ACC112 (cell line): Measurements from ENCODE around the gene SNAP47.
A peak's percentile ranks its signal among the peaks of the same experiment; 100 is the strongest.

Source experiments
- H2AFZ ChIP-seq: fragments of 200-600 bp; sonication (generic); one replicate; pipeline ENCODE4 v1.6.0; 2017; ENCODE audit warnings: antibody characterized with exemption, low read length; ENCODE audit not compliant: unreplicated experiment
- H3K27ac ChIP-seq: fragments of 200-600 bp; sonication (generic); 2 replicates; pipeline ENCODE4 v1.5.1; 2014; ENCODE audit warnings: low read depth, mild to moderate bottlenecking, antibody characterized with exemption, low read length, moderate library complexity
- H3K27me3 ChIP-seq: fragments of 200-600 bp; sonication (generic); 2 replicates; pipeline ENCODE4 v1.6.1; 2014; ENCODE audit warnings: mild to moderate bottlenecking, antibody characterized with exemption, low read length, moderate library complexity, mixed read lengths; ENCODE audit not compliant: insufficient read depth
- H3K36me3 ChIP-seq: fragments of 200-600 bp; sonication (generic); 2 replicates; pipeline ENCODE4 v1.6.1; 2016; ENCODE audit warnings: mild to moderate bottlenecking, antibody characterized with exemption, low read length, moderate library complexity, mixed read lengths; ENCODE audit not compliant: insufficient read depth
- H3K4me1 ChIP-seq: fragments of 200-600 bp; sonication (generic); one replicate; pipeline ENCODE4 v1.6.1; 2016; ENCODE audit warnings: low read length, mixed read lengths; ENCODE audit not compliant: insufficient read depth, unreplicated experiment, control insufficient read depth
- H3K4me3 ChIP-seq: fragments of 200-600 bp; sonication (generic); 2 replicates; pipeline ENCODE4 v1.5.1; 2014; ENCODE audit warnings: mild to moderate bottlenecking, low read depth, low read length
- H3K79me2 ChIP-seq: fragments of 200-600 bp; sonication (generic); one replicate; pipeline ENCODE4 v1.6.0; 2016; ENCODE audit warnings: low read length; ENCODE audit not compliant: control insufficient read depth, unreplicated experiment, insufficient read depth

The SNAP47 gene

DNA sequence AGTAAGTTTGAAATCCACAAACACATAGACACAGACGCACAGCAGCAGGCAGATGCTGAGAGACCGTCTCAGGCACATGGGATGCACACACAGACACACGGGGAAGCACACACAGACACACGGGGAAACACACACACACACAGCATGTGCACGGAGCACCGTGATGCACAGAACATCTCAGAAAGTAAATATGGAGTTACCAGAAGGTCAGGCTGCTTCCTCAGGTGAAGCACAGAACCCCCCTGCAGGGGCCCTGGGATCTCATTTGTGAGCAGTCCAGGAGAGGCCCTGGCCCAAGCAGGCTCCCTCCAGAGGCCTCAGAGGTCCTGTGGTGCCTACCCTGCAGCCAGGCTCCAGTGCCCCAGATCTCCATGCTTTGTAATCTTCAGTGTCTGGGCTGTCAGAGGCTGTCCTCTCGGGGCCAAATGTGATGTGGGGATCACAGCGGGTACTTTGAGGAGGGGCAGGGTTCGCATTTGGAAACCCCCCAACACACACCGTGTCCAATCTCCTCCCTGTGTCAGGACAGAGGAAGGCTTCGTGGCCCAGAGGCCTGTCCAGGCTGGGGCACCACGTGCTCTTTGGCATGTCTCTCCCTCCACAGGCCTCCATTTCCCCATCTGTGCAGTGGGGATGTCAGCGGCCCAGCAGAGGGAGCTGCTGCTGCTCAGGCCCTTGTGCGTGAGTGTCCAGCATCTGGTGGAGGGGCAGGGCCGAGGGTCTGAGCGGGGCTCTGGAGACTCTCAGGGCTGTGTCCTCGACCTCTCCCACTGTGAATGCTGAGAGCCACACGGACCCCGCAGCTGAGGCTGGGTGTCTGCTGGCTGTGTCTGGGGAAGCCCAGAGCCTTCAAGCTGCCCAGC is 57.2 kb downstream of the SNAP47 start:
- peaks cover 4% of the 10 kb centered on the region; the same call in 1 of the 2 replicates for H3K27me3 ChIP-seq
- H3K36me3 ChIP-seq, result no peaks in the 10 kb centered on the region
- no peaks in the 10 kb centered on the region for H3K79me2 ChIP-seq
- H3K4me3 ChIP-seq, result no peak overlapping the region
- peaks cover 17% of the 10 kb centered on the region for H3K4me1 ChIP-seq
- H3K27ac ChIP-seq, result no peak overlapping the region
- no peak overlapping the region for H2AFZ ChIP-seq

DNA sequence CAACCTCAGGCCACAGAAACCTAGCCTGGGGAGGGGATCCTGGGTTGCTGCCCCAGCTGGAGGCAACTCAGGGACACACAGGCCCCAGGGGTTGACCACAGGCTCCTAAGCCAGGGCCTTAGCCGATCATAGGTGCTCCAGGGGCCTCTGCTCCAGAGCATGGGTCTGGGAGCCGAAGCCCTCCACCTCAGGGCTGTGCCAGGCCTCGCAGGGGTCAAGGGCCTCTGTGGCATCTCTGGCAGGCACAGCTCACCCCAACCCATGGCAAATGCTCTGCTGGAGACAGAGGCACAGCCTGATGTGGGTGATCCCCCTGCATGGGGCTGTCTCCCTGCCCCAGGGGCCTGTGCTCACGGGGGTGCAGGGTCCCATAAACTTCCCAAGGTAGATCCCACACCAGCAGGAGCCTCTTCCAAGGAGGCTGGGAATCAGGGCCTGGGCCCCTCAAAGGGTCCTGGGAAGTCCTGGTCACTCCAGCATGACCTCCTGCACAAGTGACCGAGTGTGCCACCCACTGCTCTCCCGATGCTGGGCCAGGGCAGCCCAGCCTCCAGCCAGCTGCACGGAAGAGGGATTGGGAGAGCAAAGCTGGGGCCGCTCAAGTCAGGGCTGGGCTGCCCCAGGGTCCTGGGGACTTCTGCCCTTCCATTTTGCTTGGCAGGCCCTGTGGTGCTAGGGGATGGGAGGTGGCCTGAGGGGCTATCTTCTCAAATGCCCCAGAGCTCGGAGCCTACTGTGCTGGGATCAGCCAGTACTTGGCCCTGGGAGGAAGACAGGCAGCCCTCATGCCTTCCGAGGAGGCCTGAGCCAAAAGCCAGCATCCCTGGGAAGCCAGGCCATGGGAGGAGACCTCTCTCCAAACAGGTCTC is 58.1 kb downstream of the SNAP47 start:
- Histone ChIP-seq H2AFZ (no peak overlapping the region), H3K27ac (no peak overlapping the region), H3K4me3 (no peak overlapping the region), H3K27me3 (peaks cover 5% of the 10 kb centered on the region), H3K36me3 (no peaks in the 10 kb centered on the region), H3K4me1 (peaks cover 17% of the 10 kb centered on the region), H3K79me2 (no peaks in the 10 kb centered on the region)

DNA sequence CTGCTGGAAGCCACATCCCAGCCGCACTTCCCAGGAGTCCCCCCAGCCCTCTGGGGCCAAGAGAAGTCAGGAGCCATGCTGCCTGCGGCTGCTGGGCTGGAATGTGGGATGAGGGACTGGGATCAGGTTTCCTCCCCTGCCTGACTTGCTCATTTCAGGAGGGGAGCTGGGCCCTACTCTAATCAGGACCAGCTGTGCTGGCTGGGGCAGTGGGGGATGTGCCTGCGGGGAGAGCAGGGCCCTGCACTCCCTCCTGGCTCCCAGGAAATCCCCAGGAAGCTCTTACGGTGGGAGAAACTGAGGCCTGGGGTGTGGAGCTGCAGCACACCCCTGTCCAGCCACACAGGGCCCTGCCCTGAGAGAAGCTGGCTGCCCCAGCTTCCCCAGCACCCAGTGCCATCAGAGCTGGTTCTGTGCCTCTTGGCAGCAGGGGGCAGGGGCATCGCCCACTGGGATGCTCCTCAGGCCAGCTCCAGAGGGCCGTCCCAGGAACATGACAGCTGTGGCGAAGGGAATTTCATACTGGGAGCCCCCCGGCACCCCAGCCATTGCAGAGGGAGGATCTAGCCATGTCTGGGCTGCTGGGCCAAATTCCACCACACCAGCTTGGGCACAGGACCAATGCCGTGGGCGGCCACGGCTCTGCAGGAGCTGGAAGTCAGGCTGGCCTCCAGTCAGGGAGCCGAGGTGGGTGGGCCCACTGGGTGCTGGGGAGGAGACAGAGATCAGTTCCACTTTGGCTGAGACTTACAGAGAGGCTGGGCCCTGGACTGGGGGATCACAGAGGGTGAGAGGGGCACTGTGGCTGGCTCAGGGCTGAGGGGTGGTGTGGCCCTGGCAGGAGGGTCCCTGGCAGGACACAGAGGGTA is 58.9 kb downstream of the SNAP47 start:
- H3K4me3 ChIP-seq, result peak overlapping the region; percentile 24; the same call in 1 of the 2 replicates
- peaks cover 10% of the 10 kb centered on the region for H3K27me3 ChIP-seq
- no peak overlapping the region for H2AFZ ChIP-seq
- H3K79me2 ChIP-seq, result no peaks in the 10 kb centered on the region
- H3K4me1 ChIP-seq, result peaks cover 17% of the 10 kb centered on the region
- no peaks in the 10 kb centered on the region for H3K36me3 ChIP-seq
- no peak overlapping the region for H3K27ac ChIP-seq

DNA sequence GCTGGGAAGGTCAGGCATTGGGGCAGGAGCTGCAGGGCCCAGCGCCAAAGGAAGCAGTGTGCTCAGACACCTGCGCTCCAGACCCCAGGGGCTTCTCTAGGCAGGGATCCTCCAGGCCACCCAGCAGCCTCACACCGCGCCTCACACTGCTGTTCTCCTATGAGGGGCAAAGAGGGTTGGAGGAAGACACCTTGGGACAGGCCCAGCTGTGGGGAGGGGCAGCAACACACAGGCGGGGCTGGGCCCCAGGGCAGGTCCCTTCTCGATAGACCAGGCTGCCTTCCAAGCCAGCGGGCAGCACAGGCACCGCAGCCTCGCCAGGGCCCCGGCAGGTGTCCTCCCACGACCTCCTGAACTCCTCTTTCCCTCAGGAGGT is 59.6 kb downstream of the SNAP47 start:
- Histone ChIP-seq H3K36me3 (no peaks in the 10 kb centered on the region), H2AFZ (no peak overlapping the region), H3K4me3 (peak overlapping the region; percentile 24; the same call in 1 of the 2 replicates), H3K4me1 (peaks cover 17% of the 10 kb centered on the region), H3K27ac (no peak overlapping the region), H3K27me3 (peaks cover 13% of the 10 kb centered on the region), H3K79me2 (no peaks in the 10 kb centered on the region)

DNA sequence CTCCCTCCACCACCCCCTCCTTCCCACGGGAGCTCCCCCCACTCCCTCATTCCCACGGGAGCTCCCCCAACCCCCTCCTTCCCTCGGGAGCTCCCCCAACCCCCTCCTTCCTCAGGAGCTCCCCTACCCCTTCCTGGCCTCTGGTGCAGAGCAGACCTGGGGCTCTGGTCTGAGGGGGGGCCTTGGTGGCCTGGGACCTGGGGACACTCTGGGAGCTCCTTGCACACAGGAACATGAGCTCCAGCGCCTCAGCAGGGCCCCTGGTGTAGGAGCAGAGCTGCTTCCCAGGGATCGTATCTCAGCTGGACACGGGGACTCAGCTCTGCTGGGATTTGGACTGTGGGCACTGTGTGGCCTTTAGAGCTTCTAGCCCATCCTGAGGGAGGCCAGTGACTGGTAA is 60.5 kb downstream of the SNAP47 start:
- no peak overlapping the region for H3K4me3 ChIP-seq
- peaks cover 17% of the 10 kb centered on the region for H3K4me1 ChIP-seq
- no peaks in the 10 kb centered on the region for H3K36me3 ChIP-seq

DNA sequence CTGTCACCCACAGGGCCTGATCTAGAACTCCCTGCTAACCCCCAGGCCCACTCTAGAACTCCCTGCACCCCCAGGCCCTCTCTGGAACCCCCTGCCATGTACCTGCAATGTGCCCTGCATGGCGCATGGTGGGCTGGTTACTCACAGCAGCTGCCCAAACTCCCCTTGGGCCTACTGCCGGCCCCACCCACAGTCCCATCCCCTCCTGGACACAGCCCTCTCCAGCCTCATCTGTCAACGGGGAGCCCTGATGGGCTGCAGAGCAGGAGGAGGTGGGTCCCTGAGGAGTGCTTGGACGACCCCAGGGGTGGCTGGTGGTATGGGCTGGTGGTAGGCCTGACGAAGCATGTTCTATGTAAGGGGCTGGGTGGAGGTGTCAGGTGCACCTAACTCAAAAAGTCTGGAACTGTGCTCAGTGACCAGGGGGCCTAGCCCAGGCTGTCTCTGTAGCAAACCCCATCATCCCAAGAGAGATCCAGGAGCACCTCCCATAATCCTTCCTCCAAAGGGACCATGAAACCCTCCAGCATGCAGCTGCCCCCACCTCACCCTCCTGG is 61.2 kb downstream of the SNAP47 start:
- Histone ChIP-seq H3K79me2 (no peaks in the 10 kb centered on the region), H3K27ac (no peak overlapping the region), H3K4me3 (no peak overlapping the region), H3K36me3 (no peaks in the 10 kb centered on the region), H3K4me1 (peaks cover 17% of the 10 kb centered on the region), H2AFZ (no peak overlapping the region), H3K27me3 (peaks cover 17% of the 10 kb centered on the region)

More for the DNA sequence above, 60.5 kb downstream of the SNAP47 start:
- Histone ChIP-seq H3K27ac (no peak overlapping the region), H3K79me2 (no peaks in the 10 kb centered on the region), H2AFZ (no peak overlapping the region), H3K27me3 (peaks cover 13% of the 10 kb centered on the region)

DNA sequence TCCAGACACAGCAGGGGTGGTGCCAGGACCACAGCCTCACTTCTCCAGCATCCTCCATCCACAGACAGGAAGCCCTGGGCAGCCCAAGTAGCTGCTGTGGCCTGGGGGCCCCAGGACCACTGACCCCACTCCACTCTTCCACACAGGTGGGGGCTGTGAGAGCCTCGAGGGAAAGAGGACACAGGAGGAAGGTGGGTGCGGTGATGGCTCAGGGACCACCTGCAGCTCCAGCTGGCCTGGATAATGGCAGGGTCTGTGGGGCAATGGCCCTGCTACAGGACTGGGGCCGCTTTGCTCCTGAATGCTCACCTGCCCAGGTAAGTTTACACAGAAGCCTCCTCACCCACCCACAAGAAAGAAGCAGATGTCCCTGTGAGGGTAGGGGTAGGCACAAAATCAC is 61.9 kb downstream of the SNAP47 start:
- no peak overlapping the region for H2AFZ ChIP-seq
- H3K4me3 ChIP-seq, result no peak overlapping the region
- H3K4me1 ChIP-seq, result peaks cover 17% of the 10 kb centered on the region
- no peaks in the 10 kb centered on the region for H3K79me2 ChIP-seq
- no peak overlapping the region for H3K27ac ChIP-seq
- H3K27me3 ChIP-seq, result peaks cover 17% of the 10 kb centered on the region
- no peaks in the 10 kb centered on the region for H3K36me3 ChIP-seq

DNA sequence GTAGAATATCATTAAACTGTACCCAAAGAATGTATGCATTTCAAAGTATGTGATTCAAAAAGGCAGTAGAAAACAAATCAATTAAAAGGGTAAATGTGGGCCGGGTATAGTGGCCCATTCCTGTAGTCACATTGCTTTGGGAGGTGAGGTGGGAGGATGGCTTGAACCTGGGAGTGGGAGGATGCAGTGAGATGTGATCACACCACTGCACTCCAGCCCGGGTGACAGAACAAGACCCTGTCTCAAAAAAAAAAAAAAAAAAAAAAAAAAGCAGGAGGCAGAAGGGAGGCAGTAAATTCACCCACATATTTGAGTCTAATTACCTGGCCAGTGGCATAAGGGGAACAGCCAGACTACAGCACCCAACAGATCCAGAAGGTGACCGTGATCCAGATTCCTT is 62.4 kb downstream of the SNAP47 start:
- no peaks in the 10 kb centered on the region for H3K79me2 ChIP-seq
- no peak overlapping the region for H3K27ac ChIP-seq
- peaks cover 17% of the 10 kb centered on the region for H3K27me3 ChIP-seq
- no peak overlapping the region for H3K4me3 ChIP-seq
- H3K36me3 ChIP-seq, result no peaks in the 10 kb centered on the region
- H2AFZ ChIP-seq, result no peak overlapping the region
- H3K4me1 ChIP-seq, result peaks cover 17% of the 10 kb centered on the region

DNA sequence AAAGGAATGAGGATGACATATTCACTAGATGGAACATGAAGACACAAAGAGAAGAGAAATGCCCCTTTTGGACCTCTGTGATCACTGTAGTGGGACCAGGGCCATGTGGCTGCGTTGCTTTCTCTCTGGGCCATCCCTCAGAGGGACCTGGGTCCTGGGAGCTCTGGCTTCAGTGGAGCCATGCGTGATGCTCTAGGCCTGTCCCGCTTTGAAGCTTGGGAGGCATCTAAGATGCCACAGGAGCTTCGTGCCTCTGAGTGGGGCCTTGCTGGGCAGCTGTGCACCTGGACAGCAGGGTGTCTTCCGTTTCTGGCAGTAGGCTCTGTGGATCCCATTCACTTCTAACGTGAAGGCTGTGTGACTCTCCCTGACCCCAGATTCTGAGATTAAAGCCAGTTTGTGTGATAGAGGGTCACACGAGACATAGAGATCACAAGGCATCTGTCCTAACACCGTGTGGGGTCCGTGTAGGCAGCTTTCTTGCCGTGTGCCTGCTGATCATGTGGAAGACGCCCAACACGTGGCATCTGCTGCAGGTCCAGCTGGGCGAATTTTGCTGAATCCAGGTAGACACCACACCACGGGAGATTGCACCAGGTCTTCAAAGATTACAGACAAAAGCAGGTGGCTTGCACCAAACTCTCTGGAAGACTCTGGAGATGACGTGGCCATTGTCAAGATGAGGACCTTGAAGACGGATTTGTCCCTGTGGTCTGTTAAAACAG is 63.0 kb downstream of the SNAP47 start:
- Histone ChIP-seq H3K27ac (no peak overlapping the region), H3K4me3 (no peak overlapping the region), H3K27me3 (peaks cover 20% of the 10 kb centered on the region), H3K36me3 (no peaks in the 10 kb centered on the region), H3K4me1 (peaks cover 17% of the 10 kb centered on the region), H3K79me2 (no peaks in the 10 kb centered on the region), H2AFZ (no peak overlapping the region)
